Fibroblast of the aortic adventitia (primary cell): ENCODE data around the gene LTB. TPM values are rescaled to one million over a fixed set of nuclear protein-coding genes. Genes with fewer than 3 reads are reported as not detected.
"Not testable (repeated sequence)": the region's sequence is repeated elsewhere in the genome, so short reads cannot be mapped to it uniquely, and the experiment has no call there.

Experiments used
- DNase-seq: peaks from one replicate; pipeline ENCODE4 v3.0.0-alpha.2; 2010; ENCODE audit warnings: low read depth
- H3K4me3 ChIP-seq: 2 replicates; pipeline ENCODE4 v1.5.1; 2011; ENCODE audit warnings: low read depth, mild to moderate bottlenecking, control low read depth, low read length, moderate library complexity
- CTCF ChIP-seq: IDR thresholded peaks from 2 replicates; pipeline ENCODE4 v1.5.1; 2011; ENCODE audit warnings: mild to moderate bottlenecking, low read length, control low read depth, inconsistent platforms; ENCODE audit not compliant: insufficient read depth
- total RNA-seq: library from RNA; depleted of rRNA; stranded (reverse); fragments of >200 nt; gene quantifications from 2 replicates; pipeline ENCODE4 v1.2.3, GENCODE V29; 2012; ENCODE audit warnings: low replicate concordance

Gene LTB
- total RNA-seq, 1 donor = not detected

DNA sequence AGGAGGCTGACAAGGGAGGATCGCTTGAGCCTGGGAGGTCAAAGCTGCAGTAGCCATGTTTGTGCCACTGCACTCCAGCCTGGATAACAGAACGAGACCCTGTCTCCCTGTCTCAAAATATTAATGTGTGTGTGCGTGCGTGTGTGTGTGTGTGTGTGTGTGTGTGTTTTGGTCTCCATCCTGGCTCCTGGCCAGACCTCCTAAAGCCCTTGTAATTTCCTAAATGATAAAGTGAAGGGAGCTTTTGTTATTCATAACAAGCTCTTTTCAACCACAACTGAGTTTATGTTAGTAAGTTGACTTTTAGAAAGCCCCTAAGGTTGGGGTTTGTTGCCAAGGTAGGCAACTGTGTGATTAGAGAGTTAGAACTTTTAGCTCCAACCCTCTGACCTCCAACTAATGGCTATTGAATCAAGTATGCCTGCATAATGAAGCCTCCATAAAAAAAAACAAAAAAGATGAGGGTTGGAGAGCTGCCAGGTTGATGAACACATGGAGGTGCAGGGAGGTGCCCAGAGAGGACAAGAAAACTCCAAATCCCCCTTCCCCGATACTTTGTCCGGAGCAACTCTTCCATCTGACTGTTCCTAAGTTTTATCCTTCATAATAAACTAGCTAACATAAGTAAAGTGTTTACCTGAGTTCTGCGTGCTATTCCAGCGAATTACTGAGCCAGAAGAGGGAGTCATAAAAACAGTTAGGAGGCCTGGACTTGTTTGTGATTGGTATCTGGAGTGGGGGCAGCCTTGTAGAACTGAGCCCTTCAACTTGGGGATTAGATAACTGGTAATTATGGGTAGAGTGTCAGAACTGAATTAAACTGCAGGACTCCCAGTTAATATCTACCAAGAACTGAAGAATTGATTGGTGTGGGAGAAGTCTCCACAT is 27.5 kb upstream of the LTB start:
- no peak overlapping the region for H3K4me3 ChIP-seq
- no peak for DNase-seq
- TF ChIP-seq CTCF = no peak

- H3K4me3 ChIP-seq = no peak overlapping the region
- no peak for TF ChIP-seq CTCF
- DNase-seq = no peak
These were observed 25.1 kb upstream of the LTB start for GRCh38 chr6:31607317-31607716.

DNA sequence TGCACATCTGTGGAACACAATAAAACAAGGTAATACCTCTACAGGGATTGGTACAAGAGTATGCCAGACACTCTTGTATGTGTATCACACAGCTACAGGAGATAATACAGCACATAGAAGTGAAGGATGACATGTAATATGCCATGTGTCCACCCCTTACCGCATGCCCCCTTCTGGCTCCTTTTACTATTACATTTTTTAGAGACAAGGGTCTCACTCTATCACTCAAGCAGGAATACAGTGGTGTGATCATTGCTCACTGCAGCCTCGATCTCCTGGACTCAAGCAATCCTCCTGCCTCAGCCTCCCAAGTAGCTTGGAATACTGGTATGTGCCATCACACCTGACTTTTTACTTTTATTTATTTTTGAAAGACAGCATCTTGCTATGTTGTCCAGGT is 14.8 kb upstream of the LTB start:
- DNase-seq = no peak
- TF ChIP-seq CTCF = peak; percentile 34

GRCh38 chr6:31592396-31592771 is 10.2 kb upstream of the LTB start:
- TF ChIP-seq CTCF = no peak
- DNase-seq = no peak
- no peak overlapping the region for H3K4me3 ChIP-seq

More for the DNA sequence above, 14.8 kb upstream of the LTB start:
- H3K4me3 ChIP-seq = no peak overlapping the region

DNA sequence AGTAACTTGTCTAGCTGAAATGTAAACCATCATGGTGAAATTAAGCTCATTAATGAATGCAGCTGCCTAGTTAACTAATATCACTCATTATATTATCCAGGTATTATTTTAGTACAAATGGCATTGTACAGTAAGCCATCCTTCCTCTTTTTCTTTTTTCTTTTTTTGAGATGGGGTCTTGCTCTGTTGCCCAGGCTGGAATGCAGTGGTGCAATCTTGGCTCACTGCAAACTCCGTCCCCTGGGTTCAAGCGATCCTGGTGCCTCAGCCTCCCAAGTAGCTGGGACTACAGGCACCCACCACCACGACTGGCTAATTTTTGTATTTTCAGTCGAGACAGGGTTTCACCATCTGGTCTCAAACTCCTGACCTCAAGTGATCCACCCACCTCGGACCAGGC is 8.5 kb upstream of the LTB start:
- not testable (repeated sequence) for DNase-seq, H3K4me3 ChIP-seq

DNA sequence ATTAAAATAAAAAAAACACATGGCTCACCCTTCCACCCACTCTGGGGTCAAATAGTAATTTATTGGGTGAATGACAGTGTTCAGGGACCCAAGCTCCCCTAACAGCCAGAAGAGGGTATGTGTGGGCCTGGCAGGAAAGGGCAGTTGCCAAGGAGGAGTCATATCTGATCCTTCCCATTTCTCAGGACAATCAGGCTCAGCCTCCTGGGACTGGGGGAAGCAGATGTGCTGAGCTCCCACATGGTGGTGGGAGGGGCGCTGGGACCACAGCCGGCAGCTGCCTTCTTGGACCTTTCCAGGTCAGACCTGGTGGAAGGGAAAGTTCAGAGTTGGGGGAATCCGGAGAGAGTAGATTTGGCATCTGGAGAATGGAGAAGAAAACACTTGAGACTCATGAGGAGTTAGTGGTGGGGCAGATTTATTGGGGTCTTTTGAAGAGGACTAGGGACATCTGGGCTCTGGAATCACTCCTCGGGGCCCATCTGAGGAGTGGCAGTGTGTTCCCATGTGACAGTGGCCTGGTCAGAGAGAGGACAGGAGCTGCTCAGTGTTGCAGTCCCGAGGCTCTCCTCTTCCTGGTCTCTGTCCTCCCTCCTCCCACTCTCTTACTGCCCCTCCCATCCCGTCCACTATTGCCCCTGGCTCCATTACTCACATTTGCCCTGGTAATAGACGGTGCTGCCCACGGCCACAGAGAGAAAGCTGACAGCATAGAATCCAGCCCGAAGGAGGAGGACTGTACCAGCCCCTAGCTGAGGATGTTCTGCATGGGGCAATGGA is 6.8 kb upstream of the LTB start:
- no peak for DNase-seq
- TF ChIP-seq CTCF = no peak

More for the DNA sequence above, 6.8 kb upstream of the LTB start:
- H3K4me3 ChIP-seq = no peak overlapping the region
